Activated CD4-positive, alpha-beta T cell treated with anti-CD3 and anti-CD28 coated beads for 36 hours (primary cell): ENCODE results near the gene RHBDD1. TPM values are rescaled to one million over a fixed set of nuclear protein-coding genes. Genes with fewer than 3 reads are reported as not detected.
A peak's percentile ranks its signal among the peaks of the same experiment; 100 is the strongest.

Experiments
- ATAC-seq: fragments of 200-7000 bp; cut with Tn5 transposase; one replicate; pipeline ENCODE4 v1.10.0; 2021; ENCODE audit warnings: mild to moderate bottlenecking, moderate library complexity
- CTCF ChIA-PET: fragments of 350-600 bp; sonication (Branson Sonifier 250); formaldehyde crosslinking; loops from one replicate; lab custom pipeline; 2021; ENCODE audit warnings: antibody characterized with exemption; lab: Charles Lee
- POLR2A ChIA-PET: fragments of 350-600 bp; sonication (Branson Sonifier 250); formaldehyde crosslinking; loops from one replicate; lab custom pipeline; 2021; ENCODE audit warnings: antibody characterized with exemption, inconsistent platforms; lab: Charles Lee
- DNase-seq: peaks from one replicate; pipeline ENCODE4 v3.0.0-alpha.2; 2020
- H3K27ac Mint-ChIP-seq: one replicate; pipeline ENCODE4 v1.8.0; 2021; ENCODE audit warnings: mixed read lengths
- H3K27me3 Mint-ChIP-seq: one replicate; pipeline ENCODE4 v1.8.0; 2021; ENCODE audit warnings: mixed read lengths
- H3K36me3 Mint-ChIP-seq: one replicate; pipeline ENCODE4 v1.8.0; 2021; ENCODE audit warnings: low read depth, mixed read lengths
- H3K4me1 Mint-ChIP-seq: one replicate; pipeline ENCODE4 v1.8.0; 2021; ENCODE audit warnings: mixed read lengths
- H3K4me3 Mint-ChIP-seq: one replicate; pipeline ENCODE4 v1.8.0; 2021; ENCODE audit warnings: mild to moderate bottlenecking, moderate library complexity, mixed read lengths
- H3K9me3 Mint-ChIP-seq: one replicate; pipeline ENCODE4 v1.8.0; 2021; ENCODE audit warnings: low read depth, mixed read lengths
- intact Hi-C, 2 experiments: fragments of 100-400 bp; cut with DNase I in 1 of 2; cut with micrococcal nuclease in 1 of 2; formaldehyde crosslinking; loops; one replicate each; pipeline versions ENCODE4 v1.14.2 to v1.15.1; 2022 to 2024; cut with DNase I, micrococcal nuclease
- total RNA-seq, 2 experiments: library from RNA; stranded (reverse); gene quantifications; one replicate each; pipeline ENCODE4 v1.2.3, GENCODE V29; 2021

The RHBDD1 gene
- total RNA-seq, 2 experiments from 2014 or later: 38.1 to 49.0 TPM

DNA sequence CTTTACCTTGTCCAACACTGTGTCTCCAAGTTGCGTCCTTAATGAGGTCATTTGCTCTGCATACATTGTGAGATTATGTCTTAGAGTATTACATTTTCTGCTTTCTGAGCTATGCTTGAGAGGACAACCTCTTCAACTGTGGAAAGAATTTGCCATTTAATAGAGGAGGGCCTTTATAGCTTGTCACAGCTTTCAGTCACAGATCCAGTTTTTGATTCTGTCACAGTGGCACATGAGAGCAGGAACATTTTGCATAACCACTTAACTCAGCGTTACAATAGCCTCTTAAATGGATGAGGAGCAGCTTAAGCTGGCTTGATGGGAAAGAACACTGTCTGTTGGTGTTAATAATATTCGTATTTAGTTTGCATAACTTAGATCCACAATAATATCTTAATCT lies 63.0 kb downstream of the RHBDD1 start:
- H3K4me1 Mint-ChIP-seq: peaks cover 22% of the 10 kb centered on the region
- intact Hi-C loops: no loop called here

DNA sequence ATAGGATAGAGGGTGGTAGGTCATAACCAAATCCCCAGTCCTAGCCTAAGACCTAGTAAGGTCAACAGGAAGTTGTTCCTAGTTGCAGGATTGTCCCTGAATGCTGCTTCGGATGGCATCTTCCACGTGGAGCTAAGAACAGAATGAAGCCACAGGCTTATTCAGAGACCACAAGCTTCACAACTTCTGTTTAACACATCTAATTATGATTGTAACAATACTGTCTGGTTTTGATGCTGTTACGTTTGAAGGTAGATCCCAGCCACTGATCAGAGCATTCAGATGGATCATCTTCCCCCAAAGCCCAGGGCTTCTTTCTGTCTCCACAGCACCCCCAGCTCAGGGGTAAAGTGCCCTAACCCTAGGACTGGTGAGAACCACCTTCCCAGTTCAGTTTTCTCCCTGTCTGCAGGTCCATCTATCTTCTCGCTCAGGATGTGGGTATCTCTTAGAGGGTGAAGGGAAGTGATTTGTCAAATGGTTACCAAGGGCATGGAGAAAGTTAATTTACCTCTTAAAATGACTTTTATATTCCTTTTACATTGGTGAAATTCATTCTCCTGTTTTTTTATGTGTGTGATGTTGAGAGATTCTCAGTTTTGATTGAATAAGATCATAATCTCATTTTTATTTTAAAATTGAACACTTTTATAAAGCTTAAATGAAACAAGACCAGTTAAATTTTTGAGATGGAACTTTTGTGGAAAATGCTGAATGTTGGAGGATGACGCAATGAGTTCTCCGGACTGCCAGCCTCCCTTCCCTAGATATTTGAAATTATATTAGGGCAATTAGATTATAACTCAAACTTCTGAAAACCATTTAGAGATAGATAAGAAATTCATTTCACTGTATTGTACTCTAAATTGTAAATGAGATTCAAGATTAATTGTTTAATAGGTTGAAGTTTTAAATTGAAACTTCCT lies 66.5 kb downstream of the RHBDD1 start:
- Mint-ChIP-seq H3K27me3 (no peaks in the 10 kb centered on the region), H3K9me3 (peaks cover 2% of the 10 kb centered on the region), H3K36me3 (peaks cover 36% of the 10 kb centered on the region), H3K27ac (no peak overlapping the region), H3K4me3 (no peak overlapping the region), H3K4me1 (peaks cover 49% of the 10 kb centered on the region)
- ChIA-PET POLR2A (no interaction called here), CTCF (interaction anchor here (0.8 to 1.0 kb wide), 2 partner anchors 10 to 37 kb away, joined by 3 read pairs; no protein-coding TSS in a partner anchor)
- DNase-seq (no peak), ATAC-seq (peak; percentile 39)
- intact Hi-C loops: no loop called here

More for the DNA sequence above, 63.0 kb downstream of the RHBDD1 start:
- Mint-ChIP-seq H3K36me3 (peaks cover 32% of the 10 kb centered on the region), H3K27ac (no peak overlapping the region), H3K27me3 (no peaks in the 10 kb centered on the region), H3K4me3 (no peak overlapping the region), H3K9me3 (no peaks in the 10 kb centered on the region)
- ChIA-PET POLR2A (no interaction called here), CTCF (no interaction called here)
- no peak for DNase-seq
- no peak for ATAC-seq

DNA sequence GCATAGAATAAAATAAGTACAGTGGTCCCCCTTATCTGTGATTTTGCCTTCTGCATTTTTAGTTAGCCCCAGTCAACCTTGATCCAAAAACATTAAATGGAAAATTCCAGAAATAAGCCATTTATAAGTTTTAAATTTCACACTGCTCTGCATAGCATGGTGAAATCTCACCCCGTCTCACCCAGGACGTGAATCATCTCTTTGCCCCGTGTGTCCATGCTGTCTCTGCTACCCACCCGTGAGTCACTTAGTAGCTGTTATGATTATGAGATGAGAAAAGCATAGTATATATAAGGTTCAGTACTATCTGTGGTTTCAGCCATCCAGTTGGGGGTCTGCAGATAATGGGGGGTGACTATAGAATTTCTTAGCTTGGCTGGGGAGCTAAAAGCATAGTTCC lies 67.3 kb downstream of the RHBDD1 start:
- H3K4me1 Mint-ChIP-seq: peaks cover 49% of the 10 kb centered on the region
- H3K27me3 Mint-ChIP-seq: no peaks in the 10 kb centered on the region

DNA sequence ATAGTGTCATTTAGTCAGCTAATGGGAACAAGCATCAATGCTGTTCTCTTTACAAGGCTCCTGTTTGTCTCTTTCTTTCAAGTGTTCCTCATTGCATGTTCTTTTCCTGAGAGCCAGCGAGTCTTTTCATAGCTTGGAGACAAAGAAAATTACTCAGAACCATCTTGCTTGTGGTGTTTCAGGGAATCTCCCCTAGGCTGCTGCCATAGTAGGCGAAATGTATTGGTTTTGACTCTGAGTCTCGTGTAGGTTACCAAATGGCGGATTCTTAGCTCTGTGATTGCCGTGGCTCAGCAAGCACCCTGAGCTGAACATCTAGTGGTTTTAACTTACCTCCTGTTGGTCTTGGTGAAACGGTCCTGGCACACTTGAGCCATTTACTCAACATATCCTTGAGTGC lies 68.7 kb downstream of the RHBDD1 start:
- Mint-ChIP-seq H3K4me1 (peaks cover 49% of the 10 kb centered on the region), H3K27me3 (no peaks in the 10 kb centered on the region), H3K9me3 (peaks cover 2% of the 10 kb centered on the region), H3K4me3 (no peak overlapping the region), H3K27ac (peak overlapping the region; percentile 56), H3K36me3 (peaks cover 42% of the 10 kb centered on the region)
- intact Hi-C loops: loop anchor here (1.0 to 2.0 kb wide), 2 partner anchors 31 to 32 kb away; no protein-coding TSS in a partner anchor
- ATAC-seq: peak; percentile 83
- ChIA-PET POLR2A (interaction anchor here (0.5 to 1.0 kb wide), 3 partner anchors 69 to 114 kb away, joined by 3 read pairs; partner anchors contain the start of gene RHBDD1), CTCF (no interaction called here)
- peak; percentile 49 for DNase-seq

More for the DNA sequence above, 67.3 kb downstream of the RHBDD1 start:
- peaks cover 2% of the 10 kb centered on the region for H3K9me3 Mint-ChIP-seq
- intact Hi-C loops: no loop called here
- POLR2A ChIA-PET: no interaction called here
- CTCF ChIA-PET: interaction anchor here (0.5 to 1.0 kb wide), 2 partner anchors 10 to 77 kb away, joined by 3 read pairs; no protein-coding TSS in a partner anchor
- H3K36me3 Mint-ChIP-seq: peaks cover 36% of the 10 kb centered on the region
- DNase-seq (peak; percentile 54), ATAC-seq (peak; percentile 79)
- peak overlapping the region; percentile 29 for H3K27ac Mint-ChIP-seq
- H3K4me3 Mint-ChIP-seq: no peak overlapping the region

DNA sequence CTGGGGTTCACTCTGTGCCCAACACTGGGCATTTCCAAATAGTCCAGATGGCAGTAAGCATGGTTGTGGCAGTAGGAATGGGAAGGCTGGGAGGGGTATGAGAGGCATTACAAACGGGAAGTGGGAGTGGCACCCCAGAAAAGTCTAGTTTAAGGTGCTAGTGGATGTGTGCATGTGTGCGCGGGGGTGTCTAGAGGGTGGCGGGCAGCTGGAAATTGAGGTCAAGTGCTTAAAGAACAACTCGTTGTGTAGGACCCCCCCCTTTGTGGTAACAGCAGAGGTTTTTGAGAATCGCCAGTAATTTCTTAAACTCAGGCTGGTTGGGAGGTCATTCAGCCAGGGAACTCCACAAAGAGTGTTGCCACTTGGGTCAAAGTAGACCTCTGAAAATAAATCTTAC lies 69.9 kb downstream of the RHBDD1 start:
- ChIA-PET CTCF (no interaction called here), POLR2A (no interaction called here)
- ATAC-seq (no peak), DNase-seq (no peak)
- no peak overlapping the region for H3K27ac Mint-ChIP-seq
- H3K36me3 Mint-ChIP-seq: peaks cover 46% of the 10 kb centered on the region
- intact Hi-C loops: loop anchor here in 1 of 2 experiments (2.0 kb wide), 1 partner anchor 33 kb away; no protein-coding TSS in a partner anchor
- peaks cover 49% of the 10 kb centered on the region for H3K4me1 Mint-ChIP-seq
- peaks cover 2% of the 10 kb centered on the region for H3K9me3 Mint-ChIP-seq
- H3K4me3 Mint-ChIP-seq: no peak overlapping the region
- no peaks in the 10 kb centered on the region for H3K27me3 Mint-ChIP-seq

DNA sequence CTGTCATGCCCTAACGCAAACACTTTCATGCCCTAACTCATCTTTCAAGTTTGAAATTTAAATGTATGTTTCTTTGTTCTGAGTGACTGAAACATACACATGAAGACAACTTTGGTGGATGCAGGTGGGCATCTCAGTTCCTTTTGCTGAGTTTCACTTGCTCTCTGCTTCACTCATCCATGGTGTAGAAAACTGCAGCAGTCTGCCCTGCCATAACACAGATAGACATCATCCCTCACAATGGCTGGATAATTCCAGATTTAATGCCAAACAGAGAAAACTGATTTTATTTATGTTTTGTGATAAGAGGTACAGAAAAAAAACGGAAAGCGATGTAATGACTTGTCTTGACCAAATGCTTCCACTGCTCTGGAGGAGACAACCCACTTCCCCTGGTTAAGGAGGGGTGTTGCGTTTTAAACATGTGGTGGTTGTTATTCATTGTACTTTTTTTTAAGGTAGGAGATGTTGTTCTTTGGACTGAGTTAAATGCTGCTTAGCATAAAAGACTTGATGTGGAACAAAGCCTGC lies 70.4 kb downstream of the RHBDD1 start:
- ATAC-seq: no peak
- Mint-ChIP-seq H3K4me1 (peaks cover 46% of the 10 kb centered on the region), H3K36me3 (peaks cover 51% of the 10 kb centered on the region), H3K27me3 (no peaks in the 10 kb centered on the region), H3K27ac (no peak overlapping the region), H3K9me3 (peaks cover 2% of the 10 kb centered on the region), H3K4me3 (no peak overlapping the region)
- ChIA-PET POLR2A (no interaction called here), CTCF (no interaction called here)
- no peak for DNase-seq
- intact Hi-C loops: no loop called here

DNA sequence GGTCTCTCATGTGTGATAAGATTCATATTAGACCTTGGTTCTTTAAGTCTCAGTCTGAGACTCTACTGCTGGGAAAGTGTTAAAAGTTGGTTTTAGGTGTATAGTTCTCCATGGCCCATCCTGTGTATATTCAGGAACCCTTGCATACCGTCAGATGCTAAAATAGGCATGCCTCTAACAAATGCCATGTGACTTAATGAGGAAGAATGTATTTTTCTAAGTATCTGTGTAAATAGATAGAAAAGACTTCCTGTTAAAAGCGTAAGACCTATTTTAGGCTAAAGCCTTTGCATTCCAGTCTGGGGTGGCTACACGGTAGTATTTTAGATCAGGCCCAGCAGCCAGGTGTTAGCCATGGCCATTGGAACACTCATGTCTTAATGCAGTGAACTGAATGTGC lies 73.3 kb downstream of the RHBDD1 start:
- no peak for ATAC-seq
- H3K27me3 Mint-ChIP-seq: no peaks in the 10 kb centered on the region

DNA sequence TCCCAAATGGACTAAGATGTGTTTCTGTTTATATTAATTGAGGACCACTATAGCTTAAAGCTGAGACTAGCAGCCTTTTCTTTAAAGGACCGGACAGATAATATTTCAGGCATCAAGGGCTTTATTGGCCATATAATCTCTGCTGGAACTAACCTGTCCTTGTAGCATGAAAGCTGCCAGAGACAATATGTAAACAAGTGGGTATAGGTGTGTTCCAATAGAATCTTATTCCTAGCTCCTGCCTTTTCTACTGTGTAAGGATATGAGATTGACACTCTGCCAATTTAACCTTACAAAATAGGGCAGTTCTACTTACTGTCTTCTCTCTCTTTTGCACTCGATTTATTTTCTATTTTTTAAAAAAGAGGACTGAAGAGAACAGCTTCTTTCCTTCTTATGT lies 74.0 kb downstream of the RHBDD1 start:
- DNase-seq: no peak
- intact Hi-C loops: no loop called here
- Mint-ChIP-seq H3K36me3 (peaks cover 54% of the 10 kb centered on the region), H3K27ac (no peak overlapping the region), H3K9me3 (peaks cover 5% of the 10 kb centered on the region), H3K4me1 (peaks cover 22% of the 10 kb centered on the region), H3K4me3 (no peak overlapping the region), H3K27me3 (no peaks in the 10 kb centered on the region)
- POLR2A ChIA-PET: no interaction called here
- ATAC-seq: no peak
- CTCF ChIA-PET: interaction anchor here (1.0 kb wide), 1 partner anchor 70 kb away, joined by 3 read pairs; no protein-coding TSS in a partner anchor

More for the DNA sequence above, 73.3 kb downstream of the RHBDD1 start:
- Mint-ChIP-seq H3K27ac (no peak overlapping the region), H3K4me1 (peaks cover 28% of the 10 kb centered on the region), H3K36me3 (peaks cover 58% of the 10 kb centered on the region), H3K9me3 (peaks cover 5% of the 10 kb centered on the region), H3K4me3 (no peak overlapping the region)
- ChIA-PET POLR2A (no interaction called here), CTCF (interaction anchor here (1.0 kb wide), 1 partner anchor 69 kb away, joined by 3 read pairs; no protein-coding TSS in a partner anchor)
- intact Hi-C loops: no loop called here
- DNase-seq: no peak

DNA sequence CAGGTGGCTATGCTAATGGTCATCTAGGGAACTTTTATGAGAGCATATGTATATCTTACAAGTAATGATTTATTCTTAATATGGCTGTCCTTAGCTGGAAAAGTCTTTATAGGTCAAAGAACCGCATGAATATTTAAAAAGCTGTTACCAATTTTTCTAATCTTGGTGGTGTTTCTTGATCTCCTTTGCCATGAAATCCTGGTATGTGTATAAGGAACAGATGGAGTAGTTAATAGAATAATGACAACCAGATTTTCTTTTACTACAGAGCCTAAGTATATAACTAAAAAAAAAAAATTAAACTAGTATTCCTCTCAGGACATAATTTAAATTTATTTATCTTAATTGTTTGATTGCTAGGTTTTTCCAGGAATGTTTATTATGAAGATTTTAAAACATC lies 74.5 kb downstream of the RHBDD1 start:
- ChIA-PET CTCF (no interaction called here), POLR2A (no interaction called here)
- DNase-seq (no peak), ATAC-seq (no peak)
- H3K9me3 Mint-ChIP-seq: peaks cover 2% of the 10 kb centered on the region
- no peak overlapping the region for H3K4me3 Mint-ChIP-seq
- no peaks in the 10 kb centered on the region for H3K27me3 Mint-ChIP-seq
- H3K36me3 Mint-ChIP-seq: peaks cover 50% of the 10 kb centered on the region
- intact Hi-C loops: no loop called here
- H3K27ac Mint-ChIP-seq: no peak overlapping the region
- peaks cover 17% of the 10 kb centered on the region for H3K4me1 Mint-ChIP-seq

DNA sequence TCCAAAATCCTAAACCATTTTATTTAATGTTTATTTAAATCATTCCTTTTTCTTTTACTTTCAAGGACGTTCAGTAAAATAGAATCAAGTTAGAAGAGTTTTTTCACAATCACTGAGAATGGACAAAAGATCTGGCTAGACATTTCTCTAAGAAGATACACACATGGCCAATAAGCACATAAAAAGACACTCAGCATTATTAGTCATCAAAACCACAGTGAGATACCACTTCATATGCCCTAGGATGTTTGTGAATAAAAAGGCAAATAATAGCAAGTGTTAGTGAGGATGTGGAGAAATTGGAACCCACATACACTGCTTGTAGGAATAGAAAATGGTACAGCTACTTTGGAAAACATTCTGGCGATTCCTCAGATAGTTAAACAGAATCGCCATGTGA lies 76.1 kb downstream of the RHBDD1 start:
- no peak overlapping the region for H3K4me3 Mint-ChIP-seq
- DNase-seq: no peak
- no peak overlapping the region for H3K27ac Mint-ChIP-seq
- H3K9me3 Mint-ChIP-seq: peaks cover 2% of the 10 kb centered on the region
- intact Hi-C loops: no loop called here
- H3K36me3 Mint-ChIP-seq: peaks cover 39% of the 10 kb centered on the region
- CTCF ChIA-PET: no interaction called here
- POLR2A ChIA-PET: no interaction called here
- H3K27me3 Mint-ChIP-seq: no peaks in the 10 kb centered on the region
- H3K4me1 Mint-ChIP-seq: peaks cover 15% of the 10 kb centered on the region
- peak; percentile 23 for ATAC-seq

DNA sequence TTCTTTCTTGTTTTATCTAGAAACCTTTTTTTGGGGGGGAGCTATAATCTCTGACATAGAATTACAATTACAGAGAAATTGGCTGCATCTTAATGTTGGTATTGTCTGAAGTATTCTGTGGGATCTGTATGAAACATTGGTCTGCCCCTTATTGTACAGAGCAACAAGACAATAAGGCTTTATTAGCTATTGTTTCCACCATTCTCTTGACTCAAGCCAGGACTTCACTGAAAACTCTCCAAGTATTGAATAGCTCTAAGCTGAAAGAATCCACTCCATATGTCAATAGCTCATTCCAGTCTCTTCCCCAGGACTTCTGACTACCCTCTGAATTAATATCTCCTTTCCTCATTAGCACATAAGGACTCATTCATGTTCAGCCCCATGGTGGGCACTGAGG lies 77.8 kb downstream of the RHBDD1 start:
- intact Hi-C loops: no loop called here
- ChIA-PET POLR2A (no interaction called here), CTCF (interaction anchor here (1.0 to 1.1 kb wide), 2 partner anchors 27 to 36 kb away, joined by 3 to 4 read pairs; no protein-coding TSS in a partner anchor)
- Mint-ChIP-seq H3K27me3 (no peaks in the 10 kb centered on the region), H3K27ac (no peak overlapping the region), H3K9me3 (peaks cover 2% of the 10 kb centered on the region), H3K4me3 (no peak overlapping the region), H3K4me1 (peaks cover 15% of the 10 kb centered on the region), H3K36me3 (peaks cover 36% of the 10 kb centered on the region)
- DNase-seq (no peak), ATAC-seq (no peak)
